ENCODE measurements around the gene GAS7.

GAS7 gene

GRCh38 chr17:10135539-10136257 is 62.7 kb downstream of the GAS7 start:
- DNase-seq (ENCODE audit: low spot score), result no peak

- no peak for DNase-seq (ENCODE audit: low spot score)
Measured at GRCh38 chr17:10130677-10131076, 67.7 kb downstream of the GAS7 start.

- no peak for DNase-seq (ENCODE audit: low spot score)
Measured at GRCh38 chr17:10130263-10130662, 68.1 kb downstream of the GAS7 start.

GRCh38 chr17:10127819-10128425 is 70.5 kb downstream of the GAS7 start:
- DNase-seq (ENCODE audit: low spot score), result no peak

GRCh38 chr17:10126616-10127501 is 71.5 kb downstream of the GAS7 start:
- DNase-seq (ENCODE audit: low spot score), result no peak

GRCh38 chr17:10126276-10126615 is 72.2 kb downstream of the GAS7 start:
- DNase-seq (ENCODE audit: low spot score), result no peak

- DNase-seq (ENCODE audit: low spot score), result no peak
Measured at GRCh38 chr17:10125531-10126275, 72.7 kb downstream of the GAS7 start.

- DNase-seq (ENCODE audit: low spot score), result no peak
Measured at GRCh38 chr17:10123093-10123492, 75.3 kb downstream of the GAS7 start.

GRCh38 chr17:10121971-10122707 is 76.3 kb downstream of the GAS7 start:
- DNase-seq (ENCODE audit: low spot score), result no peak

GRCh38 chr17:10120749-10121148 is 77.7 kb downstream of the GAS7 start:
- DNase-seq (ENCODE audit: low spot score), result no peak

GRCh38 chr17:10120109-10120485 is 78.3 kb downstream of the GAS7 start:
- no peak for DNase-seq (ENCODE audit: low spot score)

- no peak for DNase-seq (ENCODE audit: low spot score)
Measured at GRCh38 chr17:10119203-10120108, 79.0 kb downstream of the GAS7 start.

- no peak for DNase-seq (ENCODE audit: low spot score)
Measured at GRCh38 chr17:10118788-10119130, 79.6 kb downstream of the GAS7 start.

- DNase-seq (ENCODE audit: low spot score), result no peak
Measured at GRCh38 chr17:10117581-10118001, 80.8 kb downstream of the GAS7 start.

- DNase-seq (ENCODE audit: low spot score), result no peak
Measured at GRCh38 chr17:10116753-10117420, 81.5 kb downstream of the GAS7 start.

- no peak for DNase-seq (ENCODE audit: low spot score)
Measured at GRCh38 chr17:10116267-10116666, 82.1 kb downstream of the GAS7 start.

GRCh38 chr17:10115536-10115932 is 82.9 kb downstream of the GAS7 start:
- no peak for DNase-seq (ENCODE audit: low spot score)

GRCh38 chr17:10114931-10115535 is 83.4 kb downstream of the GAS7 start:
- DNase-seq (ENCODE audit: low spot score), result peak; percentile 74

GRCh38 chr17:10112962-10113361 is 85.4 kb downstream of the GAS7 start:
- DNase-seq (ENCODE audit: low spot score), result no peak

All from putamen (tissue), 1 donor.